Measurements from ENCODE around the gene ISYNA1.

DNA sequence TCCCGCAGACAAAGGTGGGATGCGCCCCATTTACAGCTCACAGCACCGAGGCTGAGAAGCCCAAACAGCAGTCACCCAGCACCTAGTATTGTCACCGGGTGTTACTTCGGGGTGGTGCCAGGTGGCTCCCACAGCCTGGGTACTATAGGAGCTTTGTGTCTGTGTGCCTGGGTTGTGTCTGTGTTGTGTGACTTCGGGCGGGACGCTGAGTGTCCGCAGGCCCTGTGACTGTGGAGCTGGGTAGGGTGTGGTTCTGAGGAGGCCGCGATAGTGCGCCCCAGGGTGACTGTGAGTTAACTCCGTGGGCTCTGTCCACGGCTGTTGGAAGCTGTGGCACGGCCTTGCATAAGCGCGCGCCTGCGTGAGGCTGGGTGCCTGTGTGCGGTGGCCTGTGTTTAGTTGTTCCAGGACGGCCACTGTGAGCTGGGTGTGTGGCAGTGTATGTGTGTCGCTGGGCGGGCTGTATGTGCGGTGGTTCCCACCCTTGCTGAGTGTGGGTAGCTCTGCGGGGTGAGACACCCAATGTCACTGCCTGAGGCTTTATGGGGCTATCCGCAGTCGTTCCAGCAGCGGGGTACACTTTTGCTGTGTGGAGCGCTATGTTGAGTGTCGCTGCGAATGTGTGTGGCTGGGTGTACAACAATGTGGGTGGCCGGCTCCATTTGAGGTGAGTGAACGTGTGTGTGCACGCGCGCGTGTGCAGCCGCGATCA is 19.3 kb downstream of the ISYNA1 start:
- TF ChIP-seq POLR2A (IDR thresholded peaks at IDR 0.05; ENCODE audit: low read length), result no peak
- TF ChIP-seq GATA1 (IDR thresholded peaks at IDR 0.05; ENCODE audit: low read depth, low read length), result no peak

Data from erythroblast (primary cell).